Naive thymus-derived CD4-positive, alpha-beta T cell (primary cell): ENCODE data around the gene KCMF1. TPM values are rescaled to one million over a fixed set of nuclear protein-coding genes. Genes with fewer than 3 reads are reported as not detected.

ENCODE experiments used
- polyA plus RNA-seq, 2 donors: library from polyadenylated mRNA; unstranded; fragments of 300-500 nt; fragmentation: Illumina TruSeq; gene quantifications; one replicate each; pipeline ENCODE4 v1.2.3, GENCODE V29; 2021
- total RNA-seq, 6 experiments: library from RNA in 5 of 6; stranded (reverse) in 5 of 6; gene quantifications; 1 replicate in 5 of 6; 2 replicates in 1 of 6; pipeline ENCODE4 v1.2.3 and lab custom pipeline; 2021 to 2026

KCMF1 gene
- total and polyA plus RNA-seq, 7 experiments from 2014 or later, result 15.6 to 81.3 (median 60.6) TPM

Other genes with a start within 250 kb of the KCMF1 start
- gene TRABD2A, start 90.1 kb upstream of the KCMF1 start, total RNA-seq, result 100 to 1,000 TPM in 4 of 5 experiments, 10 to 100 TPM in 1; 75.0 to 288 (median 182) TPM
- 100 to 1,000 TPM; 119 to 204 TPM for gene TRABD2A, start 90.1 kb upstream of the KCMF1 start, polyA plus RNA-seq
- gene TMSB10, start 65.5 kb upstream of the KCMF1 start, total RNA-seq, result 1,000 to 10,000 TPM; 1,492 to 5,756 (median 1,578) TPM
- 1,000 to 10,000 TPM; 6,721 to 8,256 TPM for gene TMSB10, start 65.5 kb upstream of the KCMF1 start, polyA plus RNA-seq
- gene TCF7L1, start 162.2 kb downstream of the KCMF1 start, total RNA-seq, result under 1 TPM in 1 of 5 experiments, not detected in 4; 0.16 TPM
- under 1 TPM in 1 of 2 donors, not detected in 1; 0.08 TPM for gene TCF7L1, start 162.2 kb downstream of the KCMF1 start, polyA plus RNA-seq